T-cell (primary cell): Measurements from ENCODE around the gene WAPL. TPM values are rescaled to one million over a fixed set of nuclear protein-coding genes. Genes with fewer than 3 reads are reported as not detected.

Experiments
- ATAC-seq, 4 experiments: fragments of 200-7000 bp in 3 of 4; fragments of 150-1000 bp in 1 of 4; cut with Tn5 transposase; replicated peaks in 1 of 4; 1 replicate in 3 of 4; 2 replicates in 1 of 4; pipeline ENCODE4 v1.10.0; 2021; ENCODE audit warnings: moderate library complexity in 3 of 4, mild to moderate bottlenecking in 2 of 4, moderate number of reproducible peaks in 1 of 4
- CTCF ChIA-PET, 2 donors: fragments of 300-600 bp; sonication (Branson Sonifier 250); formaldehyde crosslinking; loops; one replicate each; lab custom pipeline; 2022; ENCODE audit warnings: antibody characterized with exemption in 2 of 2; lab: Charles Lee
- POLR2A ChIA-PET, 2 donors: fragments of 300-600 bp; sonication (Branson Sonifier 250); formaldehyde crosslinking; loops; one replicate each; lab custom pipeline; 2022; ENCODE audit warnings: antibody characterized with exemption in 2 of 2; lab: Charles Lee
- DNase-seq, 35 experiments: peaks; one replicate each; pipeline versions ENCODE4 v3.0.0 to v3.0.0-alpha.2; 2013 to 2023
- H3K27ac ChIP-seq: one replicate; pipeline ENCODE4 v1.5.1; 2013; ENCODE audit warnings: low read length
- H3K27me3 ChIP-seq, 2 experiments: replicated peaks in 1 of 2; 1 replicate in 1 of 2; 2 replicates in 1 of 2; pipeline versions ENCODE4 v1.6.1 to v1.7.0; 2013; ENCODE audit warnings: low read length in 1 of 2, mixed read lengths in 1 of 2; ENCODE audit not compliant: control insufficient read depth in 2 of 2, insufficient read depth in 2 of 2; ENCODE audit errors: extremely low read depth in 1 of 2
- H3K36me3 ChIP-seq, 2 donors: 1 replicate in 1 of 2; 2 replicates in 1 of 2; pipeline versions ENCODE4 v1.6.1 to v1.7.0; 2013; ENCODE audit warnings: low read length in 1 of 2; ENCODE audit not compliant: control insufficient read depth in 2 of 2, insufficient read depth in 1 of 2; ENCODE audit errors: extremely low read depth in 1 of 2
- H3K4me1 ChIP-seq, 2 experiments: 1 replicate in 1 of 2; 2 replicates in 1 of 2; pipeline versions ENCODE4 v1.6.1 to v1.7.0; 2013; ENCODE audit warnings: low read length in 2 of 2, mixed read lengths in 1 of 2; ENCODE audit not compliant: insufficient read depth in 2 of 2, control insufficient read depth in 1 of 2; ENCODE audit errors: extremely low read depth in 1 of 2
- H3K4me3 ChIP-seq, 2 donors: 1 replicate in 1 of 2; 2 replicates in 1 of 2; pipeline versions ENCODE4 v1.5.1 to v1.7.0; 2013; ENCODE audit warnings: mild to moderate bottlenecking in 2 of 2, low read length in 1 of 2, moderate library complexity in 1 of 2; ENCODE audit not compliant: control insufficient read depth in 1 of 2; ENCODE audit errors: extremely low read depth in 1 of 2
- H3K9me3 ChIP-seq: 2 replicates; pipeline ENCODE4 v1.7.0; 2013
- H3K27ac Mint-ChIP-seq, 2 donors: one replicate each; pipeline ENCODE4 v1.8.0; 2020 to 2021; ENCODE audit warnings: mild to moderate bottlenecking in 2 of 2, mixed read lengths in 2 of 2
- H3K27me3 Mint-ChIP-seq, 2 donors: one replicate each; pipeline ENCODE4 v1.8.0; 2021 to 2022; ENCODE audit warnings: mixed read lengths in 2 of 2
- H3K36me3 Mint-ChIP-seq: one replicate; pipeline ENCODE4 v1.8.0; 2021; ENCODE audit warnings: mixed read lengths
- H3K4me1 Mint-ChIP-seq, 3 donors: one replicate each; pipeline ENCODE4 v1.8.0; 2020 to 2022; ENCODE audit warnings: mixed read lengths in 3 of 3, mild to moderate bottlenecking in 1 of 3
- H3K4me3 Mint-ChIP-seq, 3 donors: one replicate each; pipeline ENCODE4 v1.8.0; 2020 to 2022; ENCODE audit warnings: mild to moderate bottlenecking in 3 of 3, mixed read lengths in 3 of 3, moderate library complexity in 3 of 3
- H3K9me3 Mint-ChIP-seq, 3 donors: one replicate each; pipeline ENCODE4 v1.8.0; 2020 to 2022; ENCODE audit warnings: mixed read lengths in 3 of 3
- WGBS: methylation state at CpG from one replicate; pipeline ENCODE4 v1.1.5; 2013; ENCODE audit warnings: missing lambda C conversion rate; ENCODE audit not compliant: insufficient coverage; 5-methylcytosine and 5-hydroxymethylcytosine counted together
- total RNA-seq, 35 experiments: library from RNA in 6 of 35; stranded (reverse) in 6 of 35; fragments of 120-200 nt in 1 of 35; gene quantifications; one replicate each; pipeline versions ENCODE4 v1.2.1 to v1.2.4 and lab custom pipeline; 2013 to 2026

WAPL gene
- total RNA-seq, 5 donors from 2014 or later (not counting 1 experiment from before 2014, with no cell fraction given), result 43.2 to 46.5 (median 44.8) TPM

GRCh38 chr10:86410542-86411124, 111.0 kb downstream of the WAPL start:
- H3K4me1 Mint-ChIP-seq, result peaks cover 41 to 52% (median 48%) of the 10 kb centered on the region in 3 donors
- H3K4me3 Mint-ChIP-seq, result peak overlapping the region in 1 of 3 donors; percentile 82
- H3K9me3 Mint-ChIP-seq, result no peaks in the 10 kb centered on the region
- Histone ChIP-seq H3K27me3 (no peaks in the 10 kb centered on the region), H3K9me3 (no peaks in the 10 kb centered on the region), H3K4me1 (peaks cover 47 to 51% of the 10 kb centered on the region in 2 experiments), H3K27ac (peak overlapping the region; percentile 67), H3K4me3 (peak overlapping the region in 1 of 2 donors; percentile 54), H3K36me3 (no peaks in the 10 kb centered on the region)
- H3K36me3 Mint-ChIP-seq, result no peaks in the 10 kb centered on the region
- H3K27me3 Mint-ChIP-seq, result no peaks in the 10 kb centered on the region
- peak overlapping the region; percentile 87 to 92 for H3K27ac Mint-ChIP-seq
- ChIA-PET POLR2A (no interaction called here), CTCF (interaction anchor here (0.6 to 2.1 kb wide), 5 partner anchors 9 to 106 kb away, joined by 3 to 7 read pairs (median 3); no protein-coding TSS in a partner anchor)
- DNase-seq (no peak), ATAC-seq (no peak)
- WGBS, result 83% methylated on average over 3 of the region's 4 CpGs

- ChIA-PET CTCF (no interaction called here), POLR2A (interaction anchor here (0.6 to 0.7 kb wide), 2 partner anchors 39 to 89 kb away, joined by 3 read pairs; no protein-coding TSS in a partner anchor)
- no peaks in the 10 kb centered on the region for H3K9me3 ChIP-seq
- H3K4me1 ChIP-seq, result peaks cover 40 to 41% of the 10 kb centered on the region in 2 experiments
- Mint-ChIP-seq H3K4me1 (peaks cover 32 to 43% (median 39%) of the 10 kb centered on the region in 3 donors), H3K9me3 (no peaks in the 10 kb centered on the region), H3K4me3 (no peak overlapping the region), H3K36me3 (no peaks in the 10 kb centered on the region), H3K27me3 (no peaks in the 10 kb centered on the region), H3K27ac (no peak overlapping the region)
- H3K4me3 ChIP-seq, result no peak overlapping the region
- no peak overlapping the region for H3K27ac ChIP-seq
- no peaks in the 10 kb centered on the region for H3K36me3 ChIP-seq
- DNase-seq (no peak), ATAC-seq (no peak)
- no CpG with 5 or more reads among the region's 1 CpG for WGBS
- no peaks in the 10 kb centered on the region for H3K27me3 ChIP-seq
These were observed 112.4 kb downstream of the WAPL start for GRCh38 chr10:86409183-86409582.

GRCh38 chr10:86403183-86403797, 118.3 kb downstream of the WAPL start:
- DNase-seq, result no peak
- H3K27me3 Mint-ChIP-seq, result no peaks in the 10 kb centered on the region
- Histone ChIP-seq H3K36me3 (no peaks in the 10 kb centered on the region), H3K27ac (no peak overlapping the region), H3K4me3 (no peak overlapping the region), H3K9me3 (no peaks in the 10 kb centered on the region), H3K27me3 (peaks cover 0 to 3% of the 10 kb centered on the region in 2 experiments), H3K4me1 (peaks cover 0 to 30% of the 10 kb centered on the region in 2 experiments)
- H3K27ac Mint-ChIP-seq, result peak overlapping the region in 1 of 2 donors; percentile 81
- ATAC-seq, result no peak
- no peaks in the 10 kb centered on the region for H3K9me3 Mint-ChIP-seq
- WGBS, result 84% methylated on average over 3 of the region's 6 CpGs
- peak overlapping the region in 1 of 3 donors; percentile 9 for H3K4me3 Mint-ChIP-seq
- no peaks in the 10 kb centered on the region for H3K36me3 Mint-ChIP-seq
- peaks cover 15 to 22% (median 17%) of the 10 kb centered on the region in 3 donors for H3K4me1 Mint-ChIP-seq
- POLR2A ChIA-PET, result no interaction called here
- CTCF ChIA-PET, result interaction anchor here in 1 of 2 donors (1.1 kb wide), 1 partner anchor 14 kb away, joined by 3 read pairs; no protein-coding TSS in a partner anchor

- Mint-ChIP-seq H3K4me1 (peaks cover 15 to 22% (median 17%) of the 10 kb centered on the region in 3 donors), H3K9me3 (no peaks in the 10 kb centered on the region), H3K36me3 (no peaks in the 10 kb centered on the region), H3K27me3 (no peaks in the 10 kb centered on the region), H3K4me3 (peak overlapping the region; percentile 82 to 86 (median 84)), H3K27ac (peak overlapping the region; percentile 49 to 81)
- WGBS, result 77% methylated on average over 18 of the region's 18 CpGs
- H3K4me3 ChIP-seq, result no peak overlapping the region
- H3K27ac ChIP-seq, result no peak overlapping the region
- CTCF ChIA-PET, result interaction anchor here in 1 of 2 donors (3.2 kb wide), 1 partner anchor 183 kb away, joined by 13 read pairs; no protein-coding TSS in a partner anchor
- ATAC-seq, result no peak
- peaks cover 0 to 30% of the 10 kb centered on the region in 2 experiments for H3K4me1 ChIP-seq
- H3K27me3 ChIP-seq, result peaks cover 0 to 3% of the 10 kb centered on the region in 2 experiments
- no peak for DNase-seq
- H3K9me3 ChIP-seq, result no peaks in the 10 kb centered on the region
- POLR2A ChIA-PET, result no interaction called here
- H3K36me3 ChIP-seq, result no peaks in the 10 kb centered on the region
These were observed 119.2 kb downstream of the WAPL start for GRCh38 chr10:86402283-86402941.

GRCh38 chr10:86401588-86402282, 119.9 kb downstream of the WAPL start:
- no peaks in the 10 kb centered on the region for H3K36me3 Mint-ChIP-seq
- peak overlapping the region; percentile 82 to 86 (median 84) for H3K4me3 Mint-ChIP-seq
- H3K4me3 ChIP-seq, result peak overlapping the region; percentile 74 to 90
- ATAC-seq (no peak), DNase-seq (peak in 14 of 35 experiments; percentile 8 to 49 (median 26))
- no peaks in the 10 kb centered on the region for H3K9me3 Mint-ChIP-seq
- no peaks in the 10 kb centered on the region for H3K9me3 ChIP-seq
- peaks cover 15 to 22% (median 17%) of the 10 kb centered on the region in 3 donors for H3K4me1 Mint-ChIP-seq
- WGBS, result 19% methylated on average over 11 of the region's 27 CpGs
- no peaks in the 10 kb centered on the region for H3K27me3 Mint-ChIP-seq
- peak overlapping the region; percentile 49 to 81 for H3K27ac Mint-ChIP-seq
- peaks cover 0 to 30% of the 10 kb centered on the region in 2 experiments for H3K4me1 ChIP-seq
- H3K27ac ChIP-seq, result peak overlapping the region; percentile 69
- CTCF ChIA-PET, result interaction anchor here (0.6 to 3.2 kb wide), 5 partner anchors 9 to 183 kb away, joined by 3 to 40 read pairs (median 4); no protein-coding TSS in a partner anchor
- POLR2A ChIA-PET, result interaction anchor here in 1 of 2 donors (2.6 kb wide), 1 partner anchor 11 kb away, joined by 5 read pairs; no protein-coding TSS in a partner anchor
- H3K36me3 ChIP-seq, result no peaks in the 10 kb centered on the region
- H3K27me3 ChIP-seq, result peaks cover 0 to 6% of the 10 kb centered on the region in 2 experiments
